H1 (cell line): ENCODE data around the gene VAT1L. TPM values are rescaled to one million over a fixed set of nuclear protein-coding genes. Genes with fewer than 3 reads are reported as not detected.

ENCODE experiments used
- polyA plus RNA-seq, 7 experiments: library from polyadenylated mRNA; depleted of rRNA in 3 of 7; stranded (reverse) in 5 of 7; unstranded in 2 of 7; fragments of >200 nt in 5 of 7; fragments of 200-250 nt in 2 of 7; gene quantifications; 1 replicate in 5 of 7; 2 replicates in 1 of 7; 4 replicates in 1 of 7; pipeline versions ENCODE4 v1.2.1 to v1.2.3, GENCODE V29; 2011 to 2013; ENCODE audit warnings: missing spikeins in 2 of 7, mixed read lengths in 2 of 7
- total RNA-seq: library from RNA; stranded (reverse); fragmentation: NEBNext Ultra II Directional; extraction: Animal tissue kit (Norgen Biotek cat#: 25700); gene quantifications from 2 replicates; pipeline ENCODE4 v1.2.1, GENCODE V29; 2021
- TF ChIP-seq, protein P1 (sequence below): IDR thresholded peaks from 2 replicates; pipeline ENCODE4 v1.6.1; 2012; ENCODE audit warnings: inconsistent platforms

Gene VAT1L
- total and polyA plus RNA-seq, 2 of the 8 experiments (the other 6 are each of a cell fraction or from before 2014, with no cell fraction given), result 46.3 to 48.2 TPM

DNA sequence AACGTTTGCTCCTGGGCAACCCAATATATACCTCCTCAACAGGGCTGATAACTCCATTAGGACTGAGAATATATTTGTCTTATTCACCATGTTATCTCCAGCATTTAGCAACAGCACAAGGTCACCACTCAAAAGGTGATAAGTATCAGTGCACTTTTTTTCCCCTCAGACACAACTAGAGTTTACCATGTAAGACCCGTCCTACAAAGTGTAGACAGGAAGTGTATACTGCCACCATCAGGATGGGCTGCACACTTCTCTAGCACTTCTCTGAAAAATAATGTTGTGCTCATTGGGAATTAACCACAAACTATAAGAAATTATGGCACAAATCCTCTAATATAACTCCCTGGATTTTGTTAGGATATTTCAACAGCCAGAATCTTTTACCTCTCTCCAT, 5.7 kb upstream of the VAT1L start (continued):
- TF ChIP-seq, protein P1, sequence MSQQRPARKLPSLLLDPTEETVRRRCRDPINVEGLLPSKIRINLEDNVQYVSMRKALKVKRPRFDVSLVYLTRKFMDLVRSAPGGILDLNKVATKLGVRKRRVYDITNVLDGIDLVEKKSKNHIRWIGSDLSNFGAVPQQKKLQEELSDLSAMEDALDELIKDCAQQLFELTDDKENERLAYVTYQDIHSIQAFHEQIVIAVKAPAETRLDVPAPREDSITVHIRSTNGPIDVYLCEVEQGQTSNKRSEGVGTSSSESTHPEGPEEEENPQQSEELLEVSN, result no peak
